Upper lobe of right lung (tissue), 1 donor: ENCODE results near the gene FYCO1. TPM values are rescaled to one million over a fixed set of nuclear protein-coding genes. Genes with fewer than 3 reads are reported as not detected.

Experiments used
- ATAC-seq: fragments of 200-7000 bp; cut with Tn5 transposase; one replicate; pipeline ENCODE4 v1.9.1; 2020; ENCODE audit warnings: mild to moderate bottlenecking, moderate library complexity
- DNase-seq: peaks from one replicate; pipeline ENCODE4 v3.0.0-alpha.2; 2020
- H3K27ac ChIP-seq: fragments of 200-600 bp; one replicate; pipeline ENCODE4 v1.8.0; 2022
- H3K27me3 ChIP-seq: fragments of 200-600 bp; one replicate; pipeline ENCODE4 v1.8.0; 2022; ENCODE audit warnings: mild to moderate bottlenecking
- H3K36me3 ChIP-seq: fragments of 200-600 bp; one replicate; pipeline ENCODE4 v1.8.0; 2022
- H3K4me1 ChIP-seq: fragments of 200-600 bp; one replicate; pipeline ENCODE4 v1.8.0; 2022
- H3K4me3 ChIP-seq: fragments of 200-600 bp; one replicate; pipeline ENCODE4 v1.8.0; 2022; ENCODE audit warnings: mild to moderate bottlenecking
- H3K9me3 ChIP-seq: fragments of 200-600 bp; one replicate; pipeline ENCODE4 v1.8.0; 2022
- CTCF ChIP-seq: fragments of 200-600 bp; IDR thresholded peaks from one replicate; pipeline ENCODE4 v1.8.0; 2022; ENCODE audit warnings: antibody characterized with exemption
- intact Hi-C: fragments of 100-400 bp; cut with DNase I; formaldehyde crosslinking; loops from one replicate; pipeline ENCODE4 v1.11.0; 2022
- total RNA-seq: library from RNA; stranded (reverse); fragmentation: NEBNext Ultra II Directional; extraction: Animal tissue kit (Norgen Biotek cat#: 25700); gene quantifications from one replicate; pipeline ENCODE4 v1.2.1, GENCODE V29; 2021
- donor health status: DM: no; HTN: yes; CAD: no; lungs with severe emphysema.

Gene FYCO1
- total RNA-seq, 1 donor from 2014 or later: 47.3 TPM

- H3K4me1 ChIP-seq: no peaks in the 10 kb centered on the region
These were observed 106.3 kb downstream of the FYCO1 start for GRCh38 chr3:45889337-45889736.

GRCh38 chr3:45887759-45888511 is 107.7 kb downstream of the FYCO1 start:
- Histone ChIP-seq H3K9me3 (no peaks in the 10 kb centered on the region), H3K36me3 (no peaks in the 10 kb centered on the region), H3K4me3 (no peak overlapping the region), H3K27ac (no peak overlapping the region), H3K4me1 (no peaks in the 10 kb centered on the region), H3K27me3 (no peaks in the 10 kb centered on the region)
- intact Hi-C loops: no loop called here
- no peak for ATAC-seq
- no peak for DNase-seq
- TF ChIP-seq CTCF: no peak

More at GRCh38 chr3:45889337-45889736, 106.3 kb downstream of the FYCO1 start:
- no peak for TF ChIP-seq CTCF
- H3K27me3 ChIP-seq: no peaks in the 10 kb centered on the region
- no peaks in the 10 kb centered on the region for H3K36me3 ChIP-seq
- no peak overlapping the region for H3K4me3 ChIP-seq
- DNase-seq (no peak), ATAC-seq (no peak)
- intact Hi-C loops: no loop called here
- no peaks in the 10 kb centered on the region for H3K9me3 ChIP-seq
- no peak overlapping the region for H3K27ac ChIP-seq

GRCh38 chr3:45887285-45887684 is 108.3 kb downstream of the FYCO1 start:
- no peak overlapping the region for H3K27ac ChIP-seq
- TF ChIP-seq CTCF: no peak
- no peak for ATAC-seq

GRCh38 chr3:45885979-45886705 is 109.5 kb downstream of the FYCO1 start, which contains the start of gene CCR9:
Gene CCR9 (plus strand): TSS chr3:45886543. CDS start chr3:45894934, 8,391 bp downstream.
- H3K27ac ChIP-seq: no peak within 1 kb of the TSS
- no peak for DNase-seq
- no peaks in the 10 kb centered on the region for H3K36me3 ChIP-seq
- no peak for ATAC-seq
- TF ChIP-seq CTCF: no peak
- H3K4me1 ChIP-seq: no peaks in the 10 kb centered on the region
- no peak within 1 kb of the TSS for H3K4me3 ChIP-seq
- no peaks in the 10 kb centered on the region for H3K27me3 ChIP-seq
- intact Hi-C loops: no loop called here
- H3K9me3 ChIP-seq: no peaks in the 10 kb centered on the region

More at GRCh38 chr3:45887285-45887684, 108.3 kb downstream of the FYCO1 start:
- H3K36me3 ChIP-seq: no peaks in the 10 kb centered on the region
- no peak for DNase-seq
- no peaks in the 10 kb centered on the region for H3K9me3 ChIP-seq
- no peaks in the 10 kb centered on the region for H3K27me3 ChIP-seq
- H3K4me3 ChIP-seq: no peak overlapping the region
- H3K4me1 ChIP-seq: no peaks in the 10 kb centered on the region
- intact Hi-C loops: no loop called here

- Histone ChIP-seq H3K27me3 (no peaks in the 10 kb centered on the region), H3K36me3 (no peaks in the 10 kb centered on the region), H3K4me3 (no peak overlapping the region), H3K27ac (no peak overlapping the region), H3K9me3 (no peaks in the 10 kb centered on the region), H3K4me1 (no peaks in the 10 kb centered on the region)
- DNase-seq: no peak
- no peak for TF ChIP-seq CTCF
- ATAC-seq: no peak
- intact Hi-C loops: no loop called here
These were observed 111.0 kb downstream of the FYCO1 start for GRCh38 chr3:45884368-45885201.
